ENCODE data around the gene ZNF3. TPM values are rescaled to one million over a fixed set of nuclear protein-coding genes. Genes with fewer than 3 reads are reported as not detected.

Gene ZNF3
- total and polyA plus RNA-seq, 2 experiments from 2014 or later = 37.2 to 45.5 TPM

DNA sequence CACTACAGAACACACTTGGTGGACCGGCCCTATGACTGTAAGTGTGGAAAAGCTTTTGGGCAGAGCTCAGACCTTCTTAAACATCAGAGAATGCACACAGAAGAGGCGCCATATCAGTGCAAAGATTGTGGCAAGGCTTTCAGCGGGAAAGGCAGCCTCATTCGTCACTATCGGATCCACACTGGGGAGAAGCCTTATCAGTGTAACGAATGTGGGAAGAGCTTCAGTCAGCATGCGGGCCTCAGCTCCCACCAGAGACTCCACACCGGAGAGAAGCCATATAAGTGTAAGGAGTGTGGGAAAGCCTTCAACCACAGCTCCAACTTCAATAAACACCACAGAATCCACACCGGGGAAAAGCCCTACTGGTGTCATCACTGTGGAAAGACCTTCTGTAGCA lies 17.4 kb downstream of the ZNF3 start:
- no peak overlapping the region for H3K4me3 ChIP-seq
- H3K27me3 ChIP-seq = no peaks in the 10 kb centered on the region
- DNase-seq (ENCODE audit: low read depth in 1 of 2, low spot score in 1 of 2) = no peak
- H3K36me3 ChIP-seq = peaks cover 16% of the 10 kb centered on the region
- no peaks in the 10 kb centered on the region for H3K9me3 ChIP-seq (ENCODE audit: low read depth)
- peaks cover 4% of the 10 kb centered on the region for H3K4me1 ChIP-seq (ENCODE audit: low read depth)
- TF ChIP-seq, protein P1, sequence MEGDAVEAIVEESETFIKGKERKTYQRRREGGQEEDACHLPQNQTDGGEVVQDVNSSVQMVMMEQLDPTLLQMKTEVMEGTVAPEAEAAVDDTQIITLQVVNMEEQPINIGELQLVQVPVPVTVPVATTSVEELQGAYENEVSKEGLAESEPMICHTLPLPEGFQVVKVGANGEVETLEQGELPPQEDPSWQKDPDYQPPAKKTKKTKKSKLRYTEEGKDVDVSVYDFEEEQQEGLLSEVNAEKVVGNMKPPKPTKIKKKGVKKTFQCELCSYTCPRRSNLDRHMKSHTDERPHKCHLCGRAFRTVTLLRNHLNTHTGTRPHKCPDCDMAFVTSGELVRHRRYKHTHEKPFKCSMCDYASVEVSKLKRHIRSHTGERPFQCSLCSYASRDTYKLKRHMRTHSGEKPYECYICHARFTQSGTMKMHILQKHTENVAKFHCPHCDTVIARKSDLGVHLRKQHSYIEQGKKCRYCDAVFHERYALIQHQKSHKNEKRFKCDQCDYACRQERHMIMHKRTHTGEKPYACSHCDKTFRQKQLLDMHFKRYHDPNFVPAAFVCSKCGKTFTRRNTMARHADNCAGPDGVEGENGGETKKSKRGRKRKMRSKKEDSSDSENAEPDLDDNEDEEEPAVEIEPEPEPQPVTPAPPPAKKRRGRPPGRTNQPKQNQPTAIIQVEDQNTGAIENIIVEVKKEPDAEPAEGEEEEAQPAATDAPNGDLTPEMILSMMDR (IDR thresholded peaks at IDR 0.05; ENCODE audit: low read depth, low read length) = no peak
- H3K27ac ChIP-seq = no peak overlapping the region

DNA sequence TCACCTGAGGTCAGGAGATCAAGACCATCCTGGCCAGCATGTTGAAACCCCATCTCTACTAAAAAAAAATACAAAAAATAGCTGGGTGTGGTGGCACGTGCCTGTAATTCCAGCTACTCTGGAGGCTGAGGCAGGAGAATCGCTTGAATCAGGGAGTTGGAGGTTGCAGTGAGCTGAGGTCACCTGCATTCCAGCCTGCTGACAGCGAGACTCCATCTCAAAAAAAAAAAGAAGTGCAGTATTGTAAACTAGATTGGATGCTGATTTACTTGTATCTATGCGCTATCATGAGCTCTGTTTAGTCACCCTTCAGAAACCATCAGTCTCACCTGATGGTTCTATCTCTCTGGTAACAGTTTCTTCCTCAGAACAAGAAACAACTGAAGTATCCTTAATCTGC lies 18.1 kb downstream of the ZNF3 start:
- peaks cover 4% of the 10 kb centered on the region for H3K4me1 ChIP-seq (ENCODE audit: low read depth)
- TF ChIP-seq, protein P1 (IDR thresholded peaks at IDR 0.05; ENCODE audit: low read depth, low read length) = no peak
- no peak overlapping the region for H3K27ac ChIP-seq
- no peaks in the 10 kb centered on the region for H3K27me3 ChIP-seq
- H3K4me3 ChIP-seq = no peak overlapping the region
- H3K36me3 ChIP-seq = peaks cover 18% of the 10 kb centered on the region
- H3K9me3 ChIP-seq (ENCODE audit: low read depth) = no peaks in the 10 kb centered on the region
- no peak for DNase-seq (ENCODE audit: low read depth in 1 of 2, low spot score in 1 of 2)

DNA sequence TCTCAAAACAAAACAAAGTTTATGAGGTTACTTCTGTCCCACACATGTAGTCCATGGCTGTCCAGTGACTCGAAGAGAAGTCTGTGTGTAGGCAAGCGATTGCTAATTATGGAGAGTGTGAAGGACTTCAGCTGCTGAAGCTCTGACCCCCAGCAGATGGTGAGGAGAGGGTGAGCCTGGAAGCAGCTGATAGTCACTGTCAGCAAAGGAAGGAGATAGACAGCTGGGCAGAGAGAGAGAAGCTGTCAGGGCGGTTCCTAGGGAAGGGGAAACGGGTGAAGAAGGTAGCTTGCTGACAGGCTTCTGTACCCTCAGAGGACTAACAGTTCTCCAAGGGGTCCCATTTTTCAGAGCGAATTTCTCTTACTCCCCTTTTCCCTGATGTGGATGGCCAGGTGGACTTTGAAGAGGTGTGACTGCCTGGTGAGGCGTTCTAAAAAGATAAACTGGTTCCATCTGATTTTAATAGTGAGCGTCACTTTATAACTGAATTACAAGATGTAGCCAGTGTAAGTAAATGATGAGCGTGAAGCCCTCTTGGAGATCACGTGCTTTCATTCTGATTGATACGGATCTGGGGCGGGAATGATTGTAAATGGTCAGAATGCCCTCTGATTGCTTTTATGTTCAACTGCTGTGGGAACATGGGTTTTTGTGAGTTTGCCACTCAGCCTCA lies 19.9 kb downstream of the ZNF3 start:
- TF ChIP-seq, protein P1 (IDR thresholded peaks at IDR 0.05; ENCODE audit: low read depth, low read length) = no peak
- Histone ChIP-seq H3K27me3 (no peaks in the 10 kb centered on the region), H3K4me1 (ENCODE audit: low read depth) (peaks cover 4% of the 10 kb centered on the region), H3K36me3 (peaks cover 34% of the 10 kb centered on the region), H3K4me3 (no peak overlapping the region), H3K27ac (no peak overlapping the region), H3K9me3 (ENCODE audit: low read depth) (no peaks in the 10 kb centered on the region)
- DNase-seq (ENCODE audit: low read depth in 1 of 2, low spot score in 1 of 2) = no peak

DNA sequence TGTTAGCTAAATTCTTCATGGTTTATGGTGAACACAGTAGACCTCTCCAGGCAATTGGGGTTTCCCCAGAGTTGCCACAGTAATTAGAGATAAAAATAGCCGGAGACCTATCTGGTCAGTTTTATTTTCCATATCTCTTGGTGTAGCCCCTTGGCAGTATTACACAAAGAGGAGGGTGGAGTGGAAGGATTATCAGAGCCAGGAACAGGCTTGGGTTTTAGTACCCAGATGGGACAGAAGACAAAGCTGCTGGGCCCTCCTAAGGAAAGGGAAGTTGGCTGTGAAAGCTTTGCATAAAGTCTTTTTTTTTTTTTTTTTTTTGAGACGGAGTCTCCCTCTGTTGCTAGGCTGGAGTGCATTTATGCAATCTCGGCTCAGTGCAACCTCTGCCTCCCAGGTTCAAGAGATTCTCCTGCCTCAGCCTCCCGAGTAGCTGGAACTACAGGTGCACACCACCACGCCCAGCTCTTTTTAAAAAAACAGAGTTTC lies 22.2 kb downstream of the ZNF3 start:
- H3K27ac ChIP-seq = no peak overlapping the region
- no peaks in the 10 kb centered on the region for H3K9me3 ChIP-seq (ENCODE audit: low read depth)
- no peak for DNase-seq (ENCODE audit: low read depth in 1 of 2, low spot score in 1 of 2)
- TF ChIP-seq, protein P1 (IDR thresholded peaks at IDR 0.05; ENCODE audit: low read depth, low read length) = no peak
- H3K4me3 ChIP-seq = no peak overlapping the region
- peaks cover 32% of the 10 kb centered on the region for H3K36me3 ChIP-seq
- H3K27me3 ChIP-seq = no peaks in the 10 kb centered on the region
- H3K4me1 ChIP-seq (ENCODE audit: low read depth) = no peaks in the 10 kb centered on the region

DNA sequence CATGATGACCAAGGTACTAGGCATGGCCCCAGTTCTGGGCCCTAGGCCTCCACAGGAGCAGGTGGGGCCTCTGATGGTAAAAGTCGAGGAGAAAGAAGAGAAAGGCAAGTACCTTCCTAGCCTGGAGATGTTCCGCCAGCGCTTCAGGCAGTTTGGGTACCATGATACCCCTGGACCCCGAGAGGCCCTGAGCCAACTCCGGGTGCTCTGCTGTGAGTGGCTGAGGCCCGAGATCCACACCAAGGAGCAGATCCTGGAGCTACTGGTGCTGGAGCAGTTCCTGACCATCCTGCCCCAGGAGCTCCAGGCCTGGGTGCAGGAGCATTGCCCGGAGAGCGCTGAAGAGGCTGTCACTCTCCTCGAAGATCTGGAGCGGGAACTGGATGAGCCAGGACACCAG lies 24.5 kb downstream of the ZNF3 start:
- no peak overlapping the region for H3K4me3 ChIP-seq
- no peaks in the 10 kb centered on the region for H3K4me1 ChIP-seq (ENCODE audit: low read depth)
- no peak overlapping the region for H3K27ac ChIP-seq
- H3K27me3 ChIP-seq = no peaks in the 10 kb centered on the region
- peaks cover 25% of the 10 kb centered on the region for H3K36me3 ChIP-seq
- no peaks in the 10 kb centered on the region for H3K9me3 ChIP-seq (ENCODE audit: low read depth)
- no peak for DNase-seq (ENCODE audit: low read depth in 1 of 2, low spot score in 1 of 2)
- TF ChIP-seq, protein P1 (IDR thresholded peaks at IDR 0.05; ENCODE audit: low read depth, low read length) = no peak

All from cardiac muscle cell (in vitro differentiated cells and primary cell).